ENCODE results near the gene DTD1. TPM values are rescaled to one million over a fixed set of nuclear protein-coding genes. Genes with fewer than 3 reads are reported as not detected.
A peak's percentile ranks its signal among the peaks of the same experiment; 100 is the strongest.

DTD1 gene
- total RNA-seq, 1 donor from 2014 or later: 22.2 TPM

DNA sequence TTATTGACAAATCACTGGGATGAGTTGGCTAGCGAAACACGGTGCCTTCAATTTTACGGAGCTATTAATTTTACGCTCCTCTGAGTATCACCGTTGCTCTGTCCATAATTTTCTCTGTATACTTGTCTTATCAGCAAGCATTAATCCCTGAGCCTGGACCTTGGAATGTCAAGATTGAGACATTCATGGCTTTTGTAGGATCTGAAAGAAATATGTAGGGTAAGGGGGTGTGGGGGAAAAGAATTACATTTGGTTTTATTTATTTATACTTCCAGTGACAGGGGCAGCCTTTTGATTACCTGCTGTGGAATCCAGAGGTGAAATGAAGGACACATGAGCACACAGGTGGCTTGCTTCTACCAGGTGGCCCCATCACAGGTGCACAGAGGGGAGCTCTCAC is 46.6 kb downstream of the DTD1 start:
- DNase-seq (ENCODE audit: low spot score): no peak
- Mint-ChIP-seq H3K27me3 (ENCODE audit: low read depth) (no peaks in the 10 kb centered on the region), H3K4me1 (ENCODE audit: low read depth) (peaks cover 13% of the 10 kb centered on the region), H3K36me3 (ENCODE audit: low read depth) (no peaks in the 10 kb centered on the region), H3K9me3 (ENCODE audit: low read depth) (no peaks in the 10 kb centered on the region), H3K4me3 (ENCODE audit: unreplicated experiment) (no peak overlapping the region), H3K27ac (ENCODE audit: unreplicated experiment) (no peak overlapping the region)
- no peak for TF ChIP-seq CTCF (IDR thresholded peaks at IDR 0.05)

GRCh38 chr20:18635380-18635779 is 47.5 kb downstream of the DTD1 start:
- Mint-ChIP-seq H3K36me3 (ENCODE audit: low read depth) (no peaks in the 10 kb centered on the region), H3K9me3 (ENCODE audit: low read depth) (no peaks in the 10 kb centered on the region), H3K27me3 (ENCODE audit: low read depth) (no peaks in the 10 kb centered on the region), H3K4me3 (ENCODE audit: unreplicated experiment) (no peak overlapping the region), H3K27ac (ENCODE audit: unreplicated experiment) (no peak overlapping the region), H3K4me1 (ENCODE audit: low read depth) (peaks cover 19% of the 10 kb centered on the region)
- DNase-seq (ENCODE audit: low spot score): no peak
- TF ChIP-seq CTCF (IDR thresholded peaks at IDR 0.05): no peak

DNA sequence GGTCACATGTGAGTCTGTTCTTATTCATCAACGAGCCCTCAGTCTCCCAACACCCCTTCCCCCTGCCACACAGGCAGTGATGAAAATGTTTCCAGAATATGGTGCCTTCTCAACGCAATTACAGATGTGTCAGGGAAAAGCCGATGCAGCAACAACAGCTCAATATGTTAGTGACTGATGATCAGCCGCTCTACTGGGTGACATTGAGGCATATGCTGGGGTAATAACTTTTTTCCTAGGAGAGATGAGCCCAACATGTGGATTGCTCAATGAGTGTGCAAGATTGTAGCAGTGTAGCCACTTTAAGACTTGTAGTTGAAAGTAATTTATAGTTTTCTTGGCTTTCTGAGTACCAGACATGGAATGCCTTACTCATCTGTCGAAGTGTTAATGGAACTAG is 49.4 kb downstream of the DTD1 start:
- TF ChIP-seq CTCF (IDR thresholded peaks at IDR 0.05): no peak
- Mint-ChIP-seq H3K4me1 (ENCODE audit: low read depth) (peaks cover 22% of the 10 kb centered on the region), H3K9me3 (ENCODE audit: low read depth) (no peaks in the 10 kb centered on the region), H3K27ac (ENCODE audit: unreplicated experiment) (no peak overlapping the region), H3K4me3 (ENCODE audit: unreplicated experiment) (no peak overlapping the region), H3K27me3 (ENCODE audit: low read depth) (no peaks in the 10 kb centered on the region), H3K36me3 (ENCODE audit: low read depth) (no peaks in the 10 kb centered on the region)
- DNase-seq (ENCODE audit: low spot score): no peak

DNA sequence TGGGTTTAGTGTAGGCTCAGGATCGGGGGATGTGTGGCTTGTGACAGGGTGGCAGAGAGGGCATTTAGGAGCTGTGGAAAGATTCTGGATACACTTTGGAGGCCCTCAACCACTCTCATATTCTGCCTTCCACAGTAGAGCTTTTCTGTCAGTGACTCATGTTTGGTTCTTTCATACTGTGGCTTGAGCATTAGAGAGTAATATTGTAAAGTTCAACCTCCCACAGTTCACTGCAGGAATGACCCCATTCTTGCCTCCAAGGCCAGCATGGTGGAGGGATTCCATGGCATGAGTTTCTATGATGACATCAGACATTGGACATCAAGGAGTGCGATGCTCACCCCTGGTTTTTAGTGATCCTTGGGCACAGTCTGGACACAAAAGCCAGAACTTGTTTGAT is 50.9 kb downstream of the DTD1 start:
- DNase-seq (ENCODE audit: low spot score): no peak
- H3K9me3 Mint-ChIP-seq (ENCODE audit: low read depth): no peaks in the 10 kb centered on the region
- H3K36me3 Mint-ChIP-seq (ENCODE audit: low read depth): peaks cover 2% of the 10 kb centered on the region
- TF ChIP-seq CTCF (IDR thresholded peaks at IDR 0.05): no peak
- no peak overlapping the region for H3K4me3 Mint-ChIP-seq (ENCODE audit: unreplicated experiment)
- peaks cover 22% of the 10 kb centered on the region for H3K4me1 Mint-ChIP-seq (ENCODE audit: low read depth)
- no peaks in the 10 kb centered on the region for H3K27me3 Mint-ChIP-seq (ENCODE audit: low read depth)
- H3K27ac Mint-ChIP-seq (ENCODE audit: unreplicated experiment): no peak overlapping the region

DNA sequence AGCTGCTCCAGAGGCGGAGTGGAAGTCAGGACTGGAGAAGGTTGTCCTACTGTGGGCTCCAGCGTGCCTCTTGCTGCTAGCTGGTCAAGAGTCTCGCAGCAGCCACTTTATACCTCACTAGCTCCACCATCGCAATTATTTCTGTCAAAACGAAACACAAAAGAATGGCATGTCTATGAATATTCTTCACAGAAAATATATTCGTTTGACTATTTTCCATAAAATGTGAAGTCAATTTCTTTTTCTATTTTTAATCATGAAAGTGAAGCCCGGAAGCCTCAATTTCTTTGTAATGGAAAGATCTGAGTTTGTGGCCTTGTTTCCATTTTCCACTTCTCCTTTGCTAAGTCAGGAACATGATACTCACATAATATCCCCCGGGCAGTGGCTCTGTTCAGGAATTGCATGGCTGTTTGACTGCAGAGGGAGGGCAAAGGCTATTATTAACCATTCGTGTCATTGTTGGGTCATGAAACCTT is 51.7 kb downstream of the DTD1 start:
- peak overlapping the region; percentile 55 for H3K27ac Mint-ChIP-seq (ENCODE audit: unreplicated experiment)
- H3K4me1 Mint-ChIP-seq (ENCODE audit: low read depth): peaks cover 22% of the 10 kb centered on the region
- TF ChIP-seq CTCF (IDR thresholded peaks at IDR 0.05): no peak
- no peaks in the 10 kb centered on the region for H3K9me3 Mint-ChIP-seq (ENCODE audit: low read depth)
- H3K4me3 Mint-ChIP-seq (ENCODE audit: unreplicated experiment): no peak overlapping the region
- no peaks in the 10 kb centered on the region for H3K27me3 Mint-ChIP-seq (ENCODE audit: low read depth)
- H3K36me3 Mint-ChIP-seq (ENCODE audit: low read depth): peaks cover 2% of the 10 kb centered on the region
- DNase-seq (ENCODE audit: low spot score): no peak

All from chondrocyte (in vitro differentiated cells).